ENCODE data around the gene EEF1E1. TPM values are rescaled to one million over a fixed set of nuclear protein-coding genes. Genes with fewer than 3 reads are reported as not detected.

The EEF1E1 gene
- total RNA-seq, 4 donors from 2014 or later: 14.7 to 44.1 (median 20.5) TPM

DNA sequence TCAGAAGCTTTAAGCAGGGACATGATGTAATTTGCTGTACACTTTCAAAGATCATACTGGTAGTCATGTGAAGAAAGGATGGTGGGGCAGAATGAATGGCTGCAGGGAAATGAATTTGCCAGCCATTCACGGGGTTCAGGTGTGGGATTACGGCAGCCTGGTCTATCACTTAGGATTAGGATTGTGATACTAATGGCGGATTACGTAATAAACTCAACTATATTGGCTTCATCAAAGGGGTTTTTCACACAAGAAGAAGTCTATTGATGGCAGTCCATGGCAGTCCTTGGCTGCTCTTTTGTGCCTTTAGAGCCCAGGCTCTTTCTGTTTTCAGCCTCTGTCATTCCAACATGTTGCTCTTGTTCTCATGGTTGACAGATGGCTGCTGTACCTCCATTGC is 12.6 kb upstream of the EEF1E1 start:
- 86 to 90% methylated on average over 4 of the region's 4 CpGs for WGBS, 2 donors
- no peak for DNase-seq (ENCODE audit: low spot score in 2 of 2)
- H3K27me3 ChIP-seq: no peaks in the 10 kb centered on the region
- no peak overlapping the region for H3K4me3 ChIP-seq
- no peak overlapping the region for H3K27ac ChIP-seq
- H3K9me3 ChIP-seq: peaks cover 0 to 4% (median 0%) of the 10 kb centered on the region in 4 donors
- TF ChIP-seq EP300 (IDR thresholded peaks at IDR 0.05): no peak
- TF ChIP-seq, protein P1, sequence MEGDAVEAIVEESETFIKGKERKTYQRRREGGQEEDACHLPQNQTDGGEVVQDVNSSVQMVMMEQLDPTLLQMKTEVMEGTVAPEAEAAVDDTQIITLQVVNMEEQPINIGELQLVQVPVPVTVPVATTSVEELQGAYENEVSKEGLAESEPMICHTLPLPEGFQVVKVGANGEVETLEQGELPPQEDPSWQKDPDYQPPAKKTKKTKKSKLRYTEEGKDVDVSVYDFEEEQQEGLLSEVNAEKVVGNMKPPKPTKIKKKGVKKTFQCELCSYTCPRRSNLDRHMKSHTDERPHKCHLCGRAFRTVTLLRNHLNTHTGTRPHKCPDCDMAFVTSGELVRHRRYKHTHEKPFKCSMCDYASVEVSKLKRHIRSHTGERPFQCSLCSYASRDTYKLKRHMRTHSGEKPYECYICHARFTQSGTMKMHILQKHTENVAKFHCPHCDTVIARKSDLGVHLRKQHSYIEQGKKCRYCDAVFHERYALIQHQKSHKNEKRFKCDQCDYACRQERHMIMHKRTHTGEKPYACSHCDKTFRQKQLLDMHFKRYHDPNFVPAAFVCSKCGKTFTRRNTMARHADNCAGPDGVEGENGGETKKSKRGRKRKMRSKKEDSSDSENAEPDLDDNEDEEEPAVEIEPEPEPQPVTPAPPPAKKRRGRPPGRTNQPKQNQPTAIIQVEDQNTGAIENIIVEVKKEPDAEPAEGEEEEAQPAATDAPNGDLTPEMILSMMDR (IDR thresholded peaks at IDR 0.05): no peak
- TF ChIP-seq POLR2A (IDR thresholded peaks at IDR 0.05): no peak
- no peaks in the 10 kb centered on the region for H3K36me3 ChIP-seq
- no peaks in the 10 kb centered on the region for H3K4me1 ChIP-seq

- Histone ChIP-seq H3K27me3 (peaks cover 0 to 11% of the 10 kb centered on the region in 2 donors), H3K27ac (no peak overlapping the region), H3K4me3 (no peak overlapping the region), H3K4me1 (no peaks in the 10 kb centered on the region), H3K9me3 (peaks cover 0 to 4% (median 0%) of the 10 kb centered on the region in 4 donors), H3K36me3 (no peaks in the 10 kb centered on the region)
- 48 to 53% methylated on average over 4 of the region's 4 CpGs for WGBS, 2 donors
- TF ChIP-seq, protein P1 (IDR thresholded peaks at IDR 0.05): no peak
- TF ChIP-seq POLR2A (IDR thresholded peaks at IDR 0.05) (no peak), EP300 (IDR thresholded peaks at IDR 0.05) (no peak)
- no peak for DNase-seq (ENCODE audit: low spot score in 2 of 2)
These were observed 10.8 kb upstream of the EEF1E1 start for GRCh38 chr6:8113131-8113654.

DNA sequence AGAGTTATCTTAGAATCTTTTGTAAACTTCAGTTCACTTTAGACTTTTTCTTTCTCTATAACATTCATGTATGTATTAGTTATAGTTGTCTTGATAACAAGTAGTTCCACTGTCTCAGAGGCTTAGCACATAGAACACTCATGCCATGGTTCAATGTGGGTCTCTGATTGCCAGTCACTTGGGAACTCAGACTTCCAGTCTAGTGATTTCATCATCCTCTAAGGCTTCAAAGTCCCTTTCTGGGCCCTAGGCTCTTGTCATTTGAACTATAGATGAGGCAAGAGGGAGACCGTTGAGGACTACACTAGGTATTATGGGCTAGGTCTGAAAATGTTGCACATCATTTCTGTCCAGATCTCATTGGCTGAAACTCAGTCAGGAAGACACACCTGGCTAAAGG is 8.4 kb upstream of the EEF1E1 start:
- Histone ChIP-seq H3K27me3 (peaks cover 0 to 21% of the 10 kb centered on the region in 2 donors), H3K9me3 (peaks cover 0 to 2% (median 0%) of the 10 kb centered on the region in 4 donors), H3K4me1 (no peaks in the 10 kb centered on the region), H3K4me3 (no peak overlapping the region), H3K36me3 (no peaks in the 10 kb centered on the region), H3K27ac (no peak overlapping the region)
- TF ChIP-seq, protein P1 (IDR thresholded peaks at IDR 0.05): no peak
- TF ChIP-seq POLR2A (IDR thresholded peaks at IDR 0.05): no peak
- no peak for TF ChIP-seq EP300 (IDR thresholded peaks at IDR 0.05)
- 77 to 90% methylated on average over 1 of the region's 1 CpG for WGBS, 2 donors
- DNase-seq (ENCODE audit: low spot score in 2 of 2): no peak

- Histone ChIP-seq H3K27me3 (peaks cover 0 to 21% of the 10 kb centered on the region in 2 donors), H3K36me3 (no peaks in the 10 kb centered on the region), H3K4me1 (no peaks in the 10 kb centered on the region), H3K9me3 (no peaks in the 10 kb centered on the region), H3K27ac (no peak overlapping the region), H3K4me3 (no peak overlapping the region)
- no peak for DNase-seq (ENCODE audit: low spot score in 2 of 2)
- 67 to 68% methylated on average over 4 of the region's 4 CpGs for WGBS, 2 donors
- TF ChIP-seq EP300 (IDR thresholded peaks at IDR 0.05): no peak
- TF ChIP-seq, protein P1 (IDR thresholded peaks at IDR 0.05): no peak
- no peak for TF ChIP-seq POLR2A (IDR thresholded peaks at IDR 0.05)
These were observed 7.9 kb upstream of the EEF1E1 start for GRCh38 chr6:8110117-8110721.

GRCh38 chr6:8108759-8109539 is 6.6 kb upstream of the EEF1E1 start:
- DNase-seq (ENCODE audit: low spot score in 2 of 2): no peak
- H3K9me3 ChIP-seq: no peaks in the 10 kb centered on the region
- H3K27me3 ChIP-seq: peaks cover 0 to 21% of the 10 kb centered on the region in 2 donors
- WGBS, 2 donors: 71 to 74% methylated on average over 13 of the region's 13 CpGs
- no peak for TF ChIP-seq POLR2A (IDR thresholded peaks at IDR 0.05)
- no peak overlapping the region for H3K27ac ChIP-seq
- H3K4me3 ChIP-seq: no peak overlapping the region
- no peaks in the 10 kb centered on the region for H3K36me3 ChIP-seq
- H3K4me1 ChIP-seq: no peaks in the 10 kb centered on the region

Data from tibial nerve (tissue), 4 donors.